Epithelial cell of prostate (primary cell): ENCODE measurements around the gene QKI.

Experiments
- DNase-seq: peaks from one replicate; pipeline ENCODE4 v3.0.0-alpha.2; 2011; ENCODE audit warnings: low read depth, low spot score
- H3K27ac ChIP-seq: fragments of 450-650 bp; 2 replicates; pipeline ENCODE4 v1.5.1; 2017; ENCODE audit warnings: mild to moderate bottlenecking

The QKI gene

GRCh38 chr6:163596174-163596573 lies 181.7 kb downstream of the QKI start:
- DNase-seq = no peak

GRCh38 chr6:163599136-163599535 lies 184.6 kb downstream of the QKI start:
- no peak for DNase-seq

More at GRCh38 chr6:163596174-163596573, 181.7 kb downstream of the QKI start:
- H3K27ac ChIP-seq = no peak overlapping the region

DNA sequence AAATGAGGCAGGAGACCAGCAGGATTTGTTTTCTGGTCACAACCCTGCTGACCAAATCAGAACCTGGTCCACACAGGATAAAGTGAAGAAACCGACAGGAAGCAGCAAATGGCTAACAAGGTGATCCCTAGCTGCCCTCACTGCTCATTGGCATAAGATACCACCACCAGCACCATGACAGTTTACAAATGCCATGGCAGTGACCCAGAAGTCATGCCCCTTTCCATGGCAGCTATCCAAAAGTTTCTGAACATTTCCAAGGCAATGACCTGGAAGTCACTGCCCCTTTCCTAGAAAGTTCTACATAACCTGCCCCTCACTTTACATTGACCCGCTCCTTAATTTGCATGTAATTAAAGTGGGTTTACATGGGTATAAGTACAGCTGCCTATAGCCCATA lies 185.2 kb downstream of the QKI start:
- H3K27ac ChIP-seq = no peak overlapping the region
- DNase-seq = no peak

More at GRCh38 chr6:163599136-163599535, 184.6 kb downstream of the QKI start:
- H3K27ac ChIP-seq = no peak overlapping the region

DNA sequence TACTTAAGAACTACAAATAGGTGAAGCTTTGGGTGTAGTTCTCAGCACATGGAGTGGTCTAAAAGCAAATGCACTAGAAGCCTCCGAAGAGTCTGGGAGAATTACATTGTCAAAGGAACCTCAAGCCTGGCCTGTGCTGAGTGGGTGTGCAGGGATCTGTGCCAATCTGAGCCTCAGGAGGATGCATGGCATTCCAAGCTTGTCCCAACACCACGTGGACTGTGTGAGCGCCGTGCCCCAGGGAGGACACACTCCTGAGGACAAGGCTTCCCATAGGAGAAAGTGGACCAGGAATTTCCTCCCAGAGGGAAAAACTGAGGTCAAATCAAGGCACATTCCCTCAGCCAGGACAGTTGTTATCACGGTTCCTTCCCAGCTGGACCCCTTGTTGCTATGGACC lies 185.8 kb downstream of the QKI start:
- H3K27ac ChIP-seq = no peak overlapping the region
- DNase-seq = no peak

GRCh38 chr6:163600781-163601180 lies 186.3 kb downstream of the QKI start:
- H3K27ac ChIP-seq = no peak overlapping the region
- DNase-seq = no peak

DNA sequence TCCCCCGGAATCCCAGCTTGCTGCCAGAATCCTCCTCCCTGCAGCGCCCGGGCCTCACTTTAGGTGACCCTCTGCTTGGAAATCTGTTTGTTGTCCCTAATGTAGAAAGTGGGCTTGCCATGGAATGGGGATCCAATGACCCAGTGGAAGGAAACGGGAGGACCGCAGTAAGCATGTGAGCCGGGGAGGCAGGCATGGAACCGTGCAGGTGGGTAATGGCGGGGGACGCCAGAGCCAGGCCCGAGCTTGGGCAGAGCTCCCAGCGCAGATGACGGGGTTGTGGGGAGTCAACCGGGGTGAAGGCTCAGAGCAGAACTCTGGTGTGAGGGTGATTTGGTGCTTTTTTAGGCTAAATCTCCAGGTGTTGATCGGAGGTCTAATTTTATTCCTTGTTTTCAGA lies 188.3 kb downstream of the QKI start:
- no peak for DNase-seq
- H3K27ac ChIP-seq = no peak overlapping the region

GRCh38 chr6:163603395-163603794 lies 188.9 kb downstream of the QKI start:
- no peak for DNase-seq
- no peak overlapping the region for H3K27ac ChIP-seq

DNA sequence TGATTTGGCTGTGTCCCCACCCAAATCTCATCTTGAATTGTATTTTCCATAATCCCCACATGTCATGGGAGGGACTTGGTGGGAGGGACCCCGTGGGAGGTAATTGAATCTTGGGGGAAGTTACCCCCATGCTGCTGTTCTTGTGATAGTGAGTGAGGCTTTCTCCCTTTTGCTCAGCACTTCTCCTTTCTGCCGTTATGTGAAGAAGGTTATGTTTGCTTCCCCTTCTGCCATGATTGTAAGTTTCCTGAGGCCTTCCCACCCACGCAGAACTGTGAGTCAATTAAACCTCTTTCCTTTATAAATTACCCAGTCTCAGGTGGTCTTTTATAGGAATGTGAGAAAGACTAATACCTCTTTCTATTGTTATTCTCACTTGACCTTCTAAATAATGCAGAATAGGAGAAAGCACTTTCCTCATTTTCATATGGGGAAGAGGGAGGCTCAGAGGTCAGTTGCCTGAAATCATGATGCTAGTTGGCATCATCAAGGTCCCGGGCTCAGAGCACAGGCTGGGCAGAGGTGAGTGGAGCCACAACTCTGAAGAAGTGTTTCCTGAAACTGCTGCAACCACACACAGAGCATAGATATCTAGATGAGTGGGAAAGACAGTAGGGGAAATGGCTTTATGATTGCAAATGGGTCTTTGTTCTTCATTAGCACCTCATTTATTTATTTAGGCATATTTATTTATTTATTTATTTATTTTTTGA lies 191.0 kb downstream of the QKI start:
- no peak for DNase-seq
- H3K27ac ChIP-seq = no peak overlapping the region

DNA sequence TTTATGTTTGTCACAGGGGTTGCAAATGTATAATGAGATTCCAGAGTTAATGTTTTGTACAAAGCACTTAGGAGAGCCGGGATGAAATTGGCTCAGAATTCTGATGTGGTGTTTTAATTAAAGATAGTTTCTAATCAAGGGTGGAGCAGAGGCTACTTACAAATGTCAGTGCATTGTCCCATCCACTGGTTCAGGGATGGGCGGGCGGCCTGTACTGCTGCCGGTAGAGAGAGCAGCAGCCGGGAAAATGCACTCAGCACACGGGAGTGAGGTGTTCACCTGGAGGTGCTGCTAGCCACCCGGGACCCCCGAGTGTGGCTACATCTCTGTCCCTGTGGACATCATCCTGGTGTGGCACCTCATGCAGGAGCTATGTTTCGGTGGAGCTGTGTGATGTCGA lies 193.3 kb downstream of the QKI start:
- DNase-seq = no peak
- no peak overlapping the region for H3K27ac ChIP-seq

DNA sequence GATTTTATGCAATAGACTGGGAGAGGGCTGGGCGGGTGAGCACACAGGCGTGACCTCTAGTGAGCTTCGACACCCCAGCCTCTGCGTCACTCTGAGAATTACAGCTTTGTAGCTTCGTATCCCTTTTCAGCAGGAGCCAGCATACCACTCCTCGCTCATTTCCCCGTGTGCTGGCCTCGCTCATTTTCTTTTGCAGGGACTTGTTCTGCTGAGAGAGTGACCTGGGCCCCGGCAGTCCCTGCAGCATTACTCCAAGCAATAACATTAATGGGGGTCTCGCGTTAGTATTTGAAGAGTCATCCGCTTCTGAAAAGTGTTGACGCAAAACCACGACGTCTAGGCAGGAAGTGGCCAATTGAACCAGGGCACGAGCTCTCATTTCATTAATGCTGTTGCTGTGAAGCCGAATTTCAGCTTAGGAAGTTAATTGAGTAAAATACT lies 193.7 kb downstream of the QKI start:
- DNase-seq = no peak
- H3K27ac ChIP-seq = no peak overlapping the region

DNA sequence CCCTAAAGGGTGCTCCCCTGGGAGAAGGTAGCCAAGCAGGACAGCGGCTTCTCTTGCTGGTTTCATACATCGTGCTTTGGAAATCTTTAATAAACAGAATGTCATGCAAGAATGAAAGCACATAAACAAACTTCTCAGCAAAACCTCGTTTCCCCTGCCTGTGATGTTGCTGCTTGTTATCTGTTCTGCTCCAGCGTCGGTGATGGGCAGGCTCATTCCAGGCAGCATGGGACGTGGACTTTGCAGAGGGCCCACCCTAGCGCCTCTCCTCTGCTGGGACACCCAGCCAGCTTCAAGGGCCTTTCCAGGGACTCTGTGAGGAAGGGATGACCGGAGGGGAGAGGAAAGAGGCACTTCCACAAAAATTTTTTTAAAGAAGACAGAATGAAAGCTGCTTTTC lies 197.7 kb downstream of the QKI start:
- no peak overlapping the region for H3K27ac ChIP-seq
- no peak for DNase-seq

DNA sequence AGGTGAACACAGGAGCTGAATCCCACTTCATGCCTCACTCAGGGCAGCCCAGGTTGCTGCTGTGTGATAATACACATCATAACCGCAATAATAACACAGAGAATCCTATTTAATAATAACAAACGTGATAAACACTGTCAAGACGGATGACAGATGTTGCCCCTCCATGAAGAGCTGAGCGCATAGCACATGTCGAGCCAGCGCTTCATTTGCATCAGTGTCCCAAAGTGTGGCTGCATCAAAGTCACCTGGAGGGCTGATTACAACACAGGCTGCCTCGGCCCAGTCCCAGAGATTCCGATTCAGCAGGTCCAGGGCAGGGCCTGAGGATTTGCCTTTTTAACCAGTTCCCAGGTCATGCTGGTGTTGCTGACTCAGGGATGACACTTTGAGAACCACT lies 198.5 kb downstream of the QKI start:
- H3K27ac ChIP-seq = no peak overlapping the region
- no peak for DNase-seq

GRCh38 chr6:163613668-163614067 lies 199.2 kb downstream of the QKI start:
- DNase-seq = no peak
- no peak overlapping the region for H3K27ac ChIP-seq

GRCh38 chr6:163616452-163616851 lies 201.9 kb downstream of the QKI start:
- no peak overlapping the region for H3K27ac ChIP-seq
- DNase-seq = no peak

- no peak overlapping the region for H3K27ac ChIP-seq
- no peak for DNase-seq
These were observed 203.0 kb downstream of the QKI start for GRCh38 chr6:163617549-163617948.

- no peak overlapping the region for H3K27ac ChIP-seq
- DNase-seq = no peak
These were observed 205.6 kb downstream of the QKI start for GRCh38 chr6:163620101-163620500.

DNA sequence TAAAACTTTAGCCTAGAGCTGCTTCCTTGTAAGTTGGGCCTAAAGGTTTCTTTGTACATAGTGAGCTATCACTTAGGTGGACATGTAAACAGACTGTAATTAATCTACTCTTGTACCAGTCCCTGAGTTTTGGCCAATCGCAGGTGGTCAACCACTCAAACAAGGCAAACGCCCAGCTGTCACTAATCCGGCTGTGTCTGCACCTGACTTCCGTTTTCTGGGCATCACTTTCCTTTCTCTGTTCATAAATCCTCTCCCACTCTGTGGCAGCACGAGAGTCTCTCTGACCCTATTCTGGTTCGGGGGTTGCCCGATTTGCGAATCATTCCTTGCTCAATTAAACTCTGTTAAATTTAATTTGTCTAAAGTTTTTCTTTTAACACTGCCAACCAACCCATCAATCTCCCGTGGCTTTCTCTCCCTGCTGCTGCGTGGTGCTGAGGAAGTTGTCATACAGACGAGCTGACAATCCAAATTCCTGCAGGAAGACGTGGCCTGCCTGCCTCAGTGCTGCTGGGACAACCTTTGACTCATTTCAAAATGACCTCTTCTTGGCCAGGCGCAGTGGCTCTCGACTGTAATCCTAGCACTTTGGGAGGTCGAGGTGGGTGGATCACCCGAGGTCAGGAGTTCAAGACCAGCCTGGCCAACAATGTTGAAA lies 206.3 kb downstream of the QKI start:
- H3K27ac ChIP-seq = no peak overlapping the region
- DNase-seq = no peak

DNA sequence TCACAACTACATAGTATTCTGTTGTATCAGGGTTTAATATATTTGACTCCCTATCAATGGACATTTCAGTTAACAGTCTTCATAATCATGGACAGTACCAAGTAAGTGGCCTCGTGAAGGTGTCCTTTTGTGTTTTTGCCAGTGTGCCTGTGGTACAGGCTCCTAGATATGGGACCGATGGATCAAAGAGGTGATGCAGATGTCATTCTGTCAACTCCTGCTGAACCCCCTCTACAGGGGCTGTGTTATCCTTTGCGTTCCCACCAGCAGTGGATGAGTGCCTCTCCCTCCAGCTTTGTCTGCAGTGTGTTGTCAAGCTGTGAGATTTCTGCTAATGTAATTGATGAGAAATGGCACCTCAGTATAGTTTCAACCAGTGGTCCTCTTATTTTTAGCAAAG lies 210.7 kb downstream of the QKI start:
- DNase-seq = no peak
- H3K27ac ChIP-seq = no peak overlapping the region

DNA sequence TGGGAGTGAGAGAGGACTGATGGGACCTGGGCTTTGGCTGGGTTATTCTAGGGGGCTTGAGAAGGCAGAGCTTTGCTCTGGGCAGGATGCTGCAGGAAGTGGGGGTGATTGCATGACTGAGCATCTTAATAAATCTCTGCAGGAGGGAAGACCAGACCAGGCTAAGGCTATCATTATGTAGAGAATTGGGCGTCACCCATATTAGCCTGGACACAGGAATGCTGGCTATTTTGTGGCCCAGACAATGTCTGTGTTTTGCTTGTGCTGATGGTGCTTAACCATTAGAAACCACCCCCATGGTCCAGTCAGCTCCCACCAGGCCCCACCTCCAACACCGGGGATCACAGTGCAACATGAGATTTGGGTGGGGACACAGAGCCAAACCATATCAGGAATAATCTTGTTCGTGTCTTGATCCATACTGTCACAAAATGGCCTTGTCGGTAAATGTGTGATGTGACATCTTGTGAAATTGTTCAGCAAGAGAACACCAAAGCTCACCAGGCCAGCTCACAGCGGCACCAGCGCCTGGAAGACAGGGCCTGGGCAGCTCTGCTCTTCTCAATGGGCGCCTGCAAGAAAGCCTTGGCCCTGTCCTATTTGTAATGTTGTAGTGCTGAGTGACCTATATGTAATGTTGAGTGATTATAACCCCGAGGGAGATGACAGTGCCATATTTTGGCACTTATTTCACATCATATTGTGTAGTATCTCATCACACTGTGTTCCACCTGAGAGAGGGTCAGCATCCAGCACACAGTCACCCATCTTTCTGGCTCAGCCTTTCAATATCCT lies 211.8 kb downstream of the QKI start:
- no peak for DNase-seq

DNA sequence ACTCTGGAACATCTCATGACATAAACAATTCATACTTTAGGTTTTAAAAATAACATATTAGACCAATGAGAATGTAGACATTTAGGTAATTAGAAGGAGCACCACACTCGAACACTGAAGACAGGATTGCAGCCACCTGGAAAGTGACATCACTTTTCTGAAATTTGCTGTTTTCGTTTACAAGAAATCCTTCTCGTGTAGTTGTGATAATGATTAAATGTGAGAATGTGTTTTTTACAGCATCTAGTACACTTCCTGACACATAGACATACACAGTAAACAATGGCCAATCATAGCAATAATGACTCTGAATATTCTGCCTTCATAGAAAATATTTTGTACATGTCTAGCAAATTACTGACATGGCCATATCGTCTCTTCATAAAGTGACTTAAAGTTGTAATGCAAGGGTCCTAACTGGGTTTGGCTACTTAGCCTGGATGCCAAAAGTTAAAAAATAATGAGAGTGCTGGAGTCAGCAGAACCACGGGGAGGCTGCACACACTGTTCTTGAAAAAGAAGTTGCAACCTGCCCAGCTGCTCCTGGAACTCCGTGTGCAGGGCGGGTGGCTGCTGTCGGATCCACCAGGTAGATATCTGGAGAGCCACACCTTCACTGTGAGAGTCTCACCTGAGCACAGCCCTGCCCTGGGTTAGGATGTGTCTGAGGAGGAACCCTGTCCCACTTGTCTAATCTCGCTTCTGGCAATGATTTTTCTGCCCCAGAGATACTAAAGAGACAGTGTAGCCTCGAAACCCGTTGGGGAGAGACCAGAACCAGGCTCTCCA lies 212.9 kb downstream of the QKI start:
- no peak for DNase-seq
- H3K27ac ChIP-seq = no peak overlapping the region

More for the DNA sequence above, 211.8 kb downstream of the QKI start:
- no peak overlapping the region for H3K27ac ChIP-seq
